A673 (cell line): Measurements from ENCODE around the gene RPUSD4. TPM values are rescaled to one million over a fixed set of nuclear protein-coding genes. Genes with fewer than 3 reads are reported as not detected.

ENCODE experiments used
- BruUV-seq: library from RNA; stranded (reverse); fragments of 400-500 nt; replicated peaks from 2 replicates; lab custom pipeline; 2021; lab: Mats Ljungman, UMichigan
- CTCF ChIA-PET: fragments of 300-600 bp; sonication (Branson Sonifier 250); formaldehyde crosslinking; loops from one replicate; lab custom pipeline; 2022; ENCODE audit warnings: antibody characterized with exemption; lab: Charles Lee
- POLR2A ChIA-PET: fragments of 300-600 bp; sonication (Branson Sonifier 250); formaldehyde crosslinking; loops from one replicate; lab custom pipeline; 2022; ENCODE audit warnings: antibody characterized with exemption; ENCODE audit not compliant: low non-redundant PET; lab: Charles Lee
- DNase-seq: peaks from one replicate; pipeline ENCODE4 v3.0.0-alpha.2; 2015; ENCODE audit warnings: low spot score
- H3K27ac ChIP-seq: fragments of 200-600 bp; sonication (generic); 2 replicates; pipeline ENCODE4 v1.5.1; 2016; ENCODE audit warnings: mixed run types, low read depth, mild to moderate bottlenecking, mixed read lengths, antibody characterized with exemption, low read length; ENCODE audit not compliant: poor library complexity, severe bottlenecking
- H3K27me3 ChIP-seq: fragments of 200-600 bp; sonication (generic); replicated peaks from 2 replicates; pipeline ENCODE4 v1.6.1; 2017; ENCODE audit warnings: mixed run types, low read depth, mild to moderate bottlenecking, mixed read lengths, antibody characterized with exemption, low read length; ENCODE audit not compliant: insufficient read depth, poor library complexity
- H3K36me3 ChIP-seq: fragments of 200-600 bp; sonication (generic); 2 replicates; pipeline ENCODE4 v1.6.1; 2016; ENCODE audit warnings: mixed run types, mild to moderate bottlenecking, mixed read lengths, antibody characterized with exemption, low read length; ENCODE audit not compliant: insufficient read depth, poor library complexity, severe bottlenecking
- H3K4me1 ChIP-seq: fragments of 200-600 bp; sonication (generic); 2 replicates; pipeline ENCODE4 v1.6.1; 2017; ENCODE audit warnings: mixed run types, mild to moderate bottlenecking, mixed read lengths, antibody characterized with exemption, low read length; ENCODE audit not compliant: insufficient read depth, poor library complexity, severe bottlenecking
- H3K4me3 ChIP-seq: fragments of 200-600 bp; sonication (generic); 2 replicates; pipeline ENCODE4 v1.5.1; 2016; ENCODE audit warnings: low read depth, mixed run types, mild to moderate bottlenecking, mixed read lengths, low read length; ENCODE audit not compliant: poor library complexity, severe bottlenecking
- H3K9me3 ChIP-seq: fragments of 200-600 bp; sonication (generic); 2 replicates; pipeline ENCODE4 v1.6.1; 2016; ENCODE audit warnings: mixed run types, low read depth, mild to moderate bottlenecking, mixed read lengths, antibody characterized with exemption, low read length; ENCODE audit not compliant: poor library complexity, severe bottlenecking
- EZH2 ChIP-seq: fragments of 200-600 bp; sonication (generic); IDR thresholded peaks from 2 replicates; pipeline ENCODE4 v1.6.1; 2017; ENCODE audit warnings: borderline replicate concordance, low read depth, mild to moderate bottlenecking, mixed read lengths, antibody characterized with exemption, low read length; ENCODE audit not compliant: poor library complexity, severe bottlenecking
- intact Hi-C: fragments of 100-400 bp; cut with micrococcal nuclease; formaldehyde crosslinking; loops from one replicate; pipeline ENCODE4 v1.10.0; 2022; ENCODE audit not compliant: unreplicated experiment
- total RNA-seq: library from RNA; stranded (reverse); gene quantifications from 2 replicates; pipeline ENCODE4 v1.2.3, GENCODE V29; 2021
- TF ChIP-seq, protein P1 (sequence below): fragments of 300-800, 200-600 bp; sonication (generic); conservative IDR thresholded peaks from 2 replicates; pipeline ENCODE4 v1.5.1; 2017; ENCODE audit warnings: low read depth, mild to moderate bottlenecking, antibody characterized with exemption, low read length, moderate library complexity, mixed read lengths

Gene RPUSD4
- total RNA-seq, 1 experiment from 2014 or later, result 53.9 TPM

DNA sequence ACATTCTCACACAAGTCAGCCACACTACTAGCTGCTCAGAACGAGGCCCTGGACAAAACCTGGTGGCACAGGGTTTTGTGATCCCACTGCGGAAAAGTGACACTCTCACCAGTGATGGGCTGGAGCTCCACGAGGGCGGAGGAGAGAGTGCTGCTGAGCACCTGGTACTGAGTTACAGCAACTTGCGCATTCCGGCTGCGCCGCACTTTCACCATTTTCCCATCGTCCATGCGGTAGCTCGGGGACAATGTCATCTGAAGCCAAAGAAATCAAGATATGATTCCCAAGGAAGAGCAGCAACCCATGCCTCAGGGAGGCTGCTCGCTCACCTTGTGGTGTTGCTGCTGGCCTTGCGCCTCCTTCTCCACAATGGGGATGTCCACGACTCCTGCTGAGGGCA is 6.1 kb downstream of the RPUSD4 start:
- intact Hi-C loops, result no loop called here
- Histone ChIP-seq H3K4me1 (peaks cover 2% of the 10 kb centered on the region), H3K27ac (no peak overlapping the region), H3K4me3 (no peak overlapping the region), H3K9me3 (no peaks in the 10 kb centered on the region), H3K36me3 (peaks cover 92% of the 10 kb centered on the region), H3K27me3 (no peaks in the 10 kb centered on the region)
- BruUV-seq, result no TSS peak
- ChIA-PET CTCF (no interaction called here), POLR2A (no interaction called here)
- no peak for DNase-seq
- TF ChIP-seq EZH2, result no peak
- TF ChIP-seq, protein P1, sequence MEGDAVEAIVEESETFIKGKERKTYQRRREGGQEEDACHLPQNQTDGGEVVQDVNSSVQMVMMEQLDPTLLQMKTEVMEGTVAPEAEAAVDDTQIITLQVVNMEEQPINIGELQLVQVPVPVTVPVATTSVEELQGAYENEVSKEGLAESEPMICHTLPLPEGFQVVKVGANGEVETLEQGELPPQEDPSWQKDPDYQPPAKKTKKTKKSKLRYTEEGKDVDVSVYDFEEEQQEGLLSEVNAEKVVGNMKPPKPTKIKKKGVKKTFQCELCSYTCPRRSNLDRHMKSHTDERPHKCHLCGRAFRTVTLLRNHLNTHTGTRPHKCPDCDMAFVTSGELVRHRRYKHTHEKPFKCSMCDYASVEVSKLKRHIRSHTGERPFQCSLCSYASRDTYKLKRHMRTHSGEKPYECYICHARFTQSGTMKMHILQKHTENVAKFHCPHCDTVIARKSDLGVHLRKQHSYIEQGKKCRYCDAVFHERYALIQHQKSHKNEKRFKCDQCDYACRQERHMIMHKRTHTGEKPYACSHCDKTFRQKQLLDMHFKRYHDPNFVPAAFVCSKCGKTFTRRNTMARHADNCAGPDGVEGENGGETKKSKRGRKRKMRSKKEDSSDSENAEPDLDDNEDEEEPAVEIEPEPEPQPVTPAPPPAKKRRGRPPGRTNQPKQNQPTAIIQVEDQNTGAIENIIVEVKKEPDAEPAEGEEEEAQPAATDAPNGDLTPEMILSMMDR, result no peak

DNA sequence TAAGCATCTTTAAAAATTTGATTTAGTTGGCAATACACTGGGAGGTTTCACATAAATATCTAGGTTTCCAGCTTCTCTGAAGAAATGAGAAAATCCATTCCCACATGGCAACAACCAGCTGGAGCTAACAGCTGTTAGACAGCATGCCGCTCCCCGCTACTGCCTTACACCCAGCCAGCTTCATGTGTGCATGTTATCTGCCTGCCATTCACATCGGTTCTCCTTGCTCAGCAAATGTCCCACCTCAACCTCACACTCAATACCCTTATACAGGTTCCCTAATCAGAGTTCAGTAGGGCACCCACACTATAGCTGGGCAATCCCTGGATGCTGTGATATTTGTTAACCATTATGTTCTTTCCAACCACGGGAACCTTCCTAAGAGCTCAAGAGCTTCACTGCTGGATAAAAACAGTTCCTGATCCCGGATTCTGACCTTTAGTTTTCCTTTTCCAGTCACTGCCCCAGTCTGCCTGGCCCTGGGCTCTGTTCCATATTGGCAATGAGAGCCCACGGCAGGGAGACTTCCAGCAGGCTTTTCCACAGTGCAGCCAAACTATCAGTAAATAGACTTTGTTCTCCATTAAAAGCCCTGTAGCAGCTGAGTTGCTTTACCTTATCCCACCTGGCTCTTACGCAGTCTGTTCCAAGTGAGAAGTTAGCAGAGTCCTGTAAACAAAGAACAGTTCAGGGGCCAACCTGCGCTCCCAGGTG is 8.6 kb downstream of the RPUSD4 start:
- intact Hi-C loops, result no loop called here
- no peak for TF ChIP-seq EZH2
- TF ChIP-seq, protein P1, result no peak
- H3K27me3 ChIP-seq, result no peaks in the 10 kb centered on the region
- CTCF ChIA-PET, result no interaction called here
- no peak for DNase-seq
- H3K9me3 ChIP-seq, result no peaks in the 10 kb centered on the region
- POLR2A ChIA-PET, result no interaction called here
- H3K27ac ChIP-seq, result no peak overlapping the region
- no peaks in the 10 kb centered on the region for H3K4me1 ChIP-seq
- no TSS peak for BruUV-seq
- no peak overlapping the region for H3K4me3 ChIP-seq
- peaks cover 92% of the 10 kb centered on the region for H3K36me3 ChIP-seq

DNA sequence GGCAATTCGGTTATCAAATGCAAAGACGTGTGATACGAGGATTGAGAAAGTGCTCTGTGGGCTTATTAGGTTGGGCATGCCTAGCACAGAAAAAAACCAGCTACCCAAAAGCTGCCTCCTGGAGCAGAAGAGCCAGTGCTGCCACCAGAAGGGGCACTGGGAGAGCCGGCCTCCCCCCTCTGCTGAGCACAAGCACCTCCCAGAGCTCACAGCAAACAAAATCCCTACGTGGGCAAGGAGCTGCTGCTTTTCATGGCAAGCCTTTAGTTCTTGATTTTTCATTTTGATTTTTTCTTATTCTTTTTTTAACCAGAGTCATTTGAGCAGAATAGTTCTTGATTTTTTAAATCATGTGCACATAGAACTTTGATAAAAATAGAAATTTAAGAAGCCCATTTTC is 12.8 kb downstream of the RPUSD4 start:
- H3K36me3 ChIP-seq, result peaks cover 70% of the 10 kb centered on the region
- H3K27me3 ChIP-seq, result no peaks in the 10 kb centered on the region
- H3K4me3 ChIP-seq, result no peak overlapping the region
- no peak overlapping the region for H3K27ac ChIP-seq
- no peak for DNase-seq
- BruUV-seq, result no TSS peak
- ChIA-PET CTCF (no interaction called here), POLR2A (no interaction called here)
- TF ChIP-seq EZH2, result no peak
- TF ChIP-seq, protein P1, result no peak
- intact Hi-C loops, result no loop called here
- no peaks in the 10 kb centered on the region for H3K4me1 ChIP-seq
- no peaks in the 10 kb centered on the region for H3K9me3 ChIP-seq
